Fibroblast of pulmonary artery (primary cell): ENCODE data around the gene PANX3.

Source experiments
- DNase-seq: peaks from one replicate; pipeline ENCODE4 v3.0.0-alpha.2; 2010; ENCODE audit warnings: low read depth
- H3K4me3 ChIP-seq: replicated peaks from 2 replicates; pipeline ENCODE4 v1.5.1; 2011; ENCODE audit warnings: low read depth, mild to moderate bottlenecking, control low read depth, low read length, moderate library complexity
- CTCF ChIP-seq: IDR thresholded peaks from 2 replicates; pipeline ENCODE4 v1.5.1; 2011; ENCODE audit warnings: mild to moderate bottlenecking, control low read depth, low read length, inconsistent platforms; ENCODE audit errors: missing control alignments

PANX3 gene

GRCh38 chr11:124669193-124669592 lies 58.0 kb downstream of the PANX3 start:
- peak; percentile 82 for TF ChIP-seq CTCF
- H3K4me3 ChIP-seq = no peak overlapping the region
- DNase-seq = peak; percentile 73
